ENCODE measurements around the gene LIMA1.

- TF ChIP-seq CTCF (IDR thresholded peaks at IDR 0.05): no peak
- no peak for TF ChIP-seq POLR2A (IDR thresholded peaks at IDR 0.05)
Measured at GRCh38 chr12:50149311-50149710, 134.0 kb downstream of the LIMA1 start.
